HG03175 (cell line): ENCODE measurements around the gene SH3GLB2.
A peak's percentile ranks its signal among the peaks of the same experiment; 100 is the strongest.

ENCODE experiments used
- ATAC-seq: cut with Tn5 transposase; IDR thresholded peaks from one replicate; pipeline ENCODE4 v1.9.1; 2021; ENCODE audit warnings: mild to moderate bottlenecking, moderate library complexity; ENCODE audit not compliant: unreplicated experiment

SH3GLB2 gene

DNA sequence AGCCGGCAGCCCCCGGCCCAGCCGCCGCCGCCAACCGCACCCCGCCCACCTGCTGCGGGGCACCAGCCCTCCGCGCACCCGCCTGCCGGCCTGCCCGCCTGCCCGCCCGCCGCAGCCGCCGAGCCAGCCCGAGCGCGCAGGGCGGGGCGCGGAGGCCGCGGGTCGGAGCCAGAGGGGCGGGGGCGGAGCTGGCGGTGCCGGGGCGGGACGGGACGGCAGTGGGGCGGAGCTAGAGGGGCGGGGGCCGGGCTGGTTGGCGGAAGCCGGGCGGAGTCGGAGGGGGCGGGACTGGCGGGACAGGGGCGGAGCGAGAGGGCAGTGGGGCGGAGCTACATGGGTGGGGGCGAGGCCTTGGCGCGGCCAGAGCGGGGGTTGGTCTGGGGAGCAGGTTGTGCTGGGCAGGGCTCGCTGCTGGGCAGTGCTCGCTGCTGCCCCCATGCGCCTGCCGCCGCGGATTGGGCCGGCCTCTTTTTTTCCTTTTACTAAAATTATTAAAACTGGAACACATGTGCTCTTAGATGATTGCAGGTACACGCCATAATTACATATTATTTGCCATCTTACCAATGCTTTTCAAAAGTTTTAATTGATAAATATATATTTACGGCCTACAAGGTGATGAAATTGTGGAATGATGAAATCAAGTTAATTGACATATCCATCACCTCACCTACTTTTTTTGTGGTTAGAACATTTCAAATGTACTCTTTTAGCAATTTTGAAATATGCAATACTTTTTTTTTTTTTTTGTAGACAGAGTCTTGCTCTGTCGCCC, at the start of gene SH3GLB2:
SH3GLB2 (minus strand) TSS at position 140 of the 775 bp plus-strand sequence. CDS start 177 bp downstream, outside the sequence.
- ATAC-seq = peak; percentile 79

DNA sequence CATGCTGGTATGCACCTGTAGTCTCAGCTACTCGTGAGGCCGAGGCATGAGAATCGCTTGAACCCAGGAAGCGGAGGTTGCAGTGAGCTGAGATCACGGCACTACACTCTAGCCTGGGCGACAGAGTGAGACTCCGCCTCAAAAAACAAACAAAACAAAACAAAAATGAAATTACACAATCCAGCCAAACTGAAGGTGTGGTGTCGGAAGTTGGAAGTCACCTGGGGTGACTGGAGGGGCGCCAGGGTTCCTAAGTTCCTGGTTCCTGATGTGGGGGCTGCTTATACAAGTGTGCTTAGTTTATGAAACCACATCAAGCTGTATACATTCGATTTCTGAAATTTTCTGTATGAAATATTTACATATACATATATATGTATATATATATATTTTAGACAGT, 49.1 kb upstream of the SH3GLB2 start:
- ATAC-seq = no peak

DNA sequence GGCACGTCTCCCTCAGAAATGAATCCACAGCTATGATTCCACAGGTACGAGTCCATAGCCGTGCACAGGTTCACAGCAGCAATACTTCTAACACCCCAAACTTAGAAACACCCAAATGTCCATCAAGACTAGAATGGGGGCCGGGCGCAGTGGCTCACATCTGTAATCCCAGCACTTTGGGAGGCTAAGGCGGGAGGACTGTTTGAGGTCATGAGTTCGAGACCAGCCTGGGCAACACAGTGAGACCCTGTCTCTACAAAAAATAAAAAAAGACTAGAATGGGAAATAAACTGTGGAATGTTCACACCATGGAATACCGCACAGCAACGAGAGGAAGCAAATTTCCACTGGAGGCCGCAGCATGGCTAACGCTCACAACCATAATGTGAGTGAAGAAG, 48.5 kb upstream of the SH3GLB2 start:
- no peak for ATAC-seq

DNA sequence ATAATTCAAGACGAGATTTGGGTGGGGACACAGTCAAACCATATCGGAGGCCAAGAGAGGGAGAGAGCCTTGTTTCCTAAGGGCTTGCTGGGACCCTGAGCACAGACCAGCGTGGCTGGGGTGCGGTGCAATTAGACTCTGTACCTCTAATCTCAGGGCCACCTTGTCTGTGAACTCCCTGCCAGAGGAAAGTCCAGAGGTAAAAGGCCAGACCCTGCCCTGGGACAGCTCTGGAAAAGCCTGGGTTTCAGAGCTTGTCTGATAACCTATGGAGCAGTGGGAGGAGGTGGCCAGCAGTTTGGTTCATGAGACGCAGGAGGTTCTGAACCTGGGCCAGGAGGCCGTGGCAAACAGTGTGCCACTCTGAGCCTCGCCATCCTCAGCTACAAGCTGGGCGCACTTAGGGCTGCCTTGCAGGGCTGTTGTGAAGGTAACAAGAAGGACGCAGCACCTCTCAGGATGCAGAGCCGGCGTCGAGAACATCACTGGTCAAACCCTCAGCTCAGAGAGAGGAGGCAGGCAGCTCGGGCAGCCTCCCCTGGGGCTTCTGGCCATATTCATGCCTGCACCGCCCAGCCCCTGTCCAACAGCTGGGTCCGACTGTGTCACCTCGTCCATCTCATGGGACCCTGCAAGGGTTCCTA, 48.0 kb upstream of the SH3GLB2 start:
- no peak for ATAC-seq

DNA sequence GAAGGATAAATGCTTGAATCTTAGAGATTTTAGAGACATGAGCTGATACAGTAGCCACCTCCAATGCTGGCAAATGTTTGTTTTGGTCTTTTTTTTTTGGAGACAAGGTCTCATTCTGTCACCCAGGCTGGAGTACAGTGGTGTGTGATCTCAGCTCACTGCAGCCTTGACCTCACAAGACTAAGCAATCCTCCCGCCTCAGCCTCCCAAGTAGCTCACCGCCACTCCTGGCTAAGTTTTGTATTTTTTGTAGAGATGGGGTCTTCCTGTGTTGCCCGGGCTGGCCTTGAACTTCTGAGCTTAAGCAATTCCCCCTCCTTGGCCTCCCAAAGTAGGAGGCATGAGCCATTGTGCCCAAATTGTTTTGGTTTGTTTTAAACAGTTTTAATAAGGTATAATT, 46.0 kb upstream of the SH3GLB2 start:
- ATAC-seq = no peak

DNA sequence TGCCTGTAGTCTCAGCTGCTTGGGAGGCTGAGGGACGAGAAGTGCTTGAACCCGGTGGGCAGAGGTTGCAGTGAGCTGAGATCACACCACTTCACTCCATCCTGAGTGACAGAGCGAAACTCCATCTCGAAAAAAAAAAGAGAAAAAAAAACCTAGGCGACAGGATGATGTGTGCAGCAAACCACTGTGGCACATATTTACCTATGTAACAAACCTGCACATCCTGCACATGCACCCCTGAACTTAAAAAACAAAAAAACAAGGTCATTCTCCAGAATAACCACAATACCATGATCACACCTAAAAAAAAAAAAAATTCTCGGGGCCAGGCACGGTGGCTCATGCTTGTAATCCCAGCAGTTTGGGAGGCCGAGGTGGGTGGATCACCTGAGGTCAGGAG, 45.3 kb upstream of the SH3GLB2 start:
- ATAC-seq = no peak

DNA sequence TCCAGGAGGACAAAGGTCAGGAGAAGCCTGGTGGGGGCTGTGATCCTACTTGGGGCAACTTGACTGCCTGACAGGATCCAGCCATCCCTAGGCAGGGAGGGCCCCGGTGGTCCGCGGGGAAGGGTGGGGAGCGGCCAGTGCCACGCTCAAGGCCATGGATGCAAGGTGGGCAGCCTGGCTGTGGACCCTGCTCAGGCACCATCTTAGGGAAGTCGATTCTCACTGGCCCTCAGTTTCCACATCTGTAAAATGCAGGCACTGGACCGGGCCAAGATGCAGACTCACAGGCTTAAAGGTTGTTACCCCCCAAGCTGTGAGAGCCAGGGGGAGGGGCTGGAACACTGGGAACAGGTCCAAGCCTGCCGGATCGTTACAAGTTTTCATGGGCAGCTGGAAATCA, 44.0 kb upstream of the SH3GLB2 start:
- ATAC-seq = no peak

DNA sequence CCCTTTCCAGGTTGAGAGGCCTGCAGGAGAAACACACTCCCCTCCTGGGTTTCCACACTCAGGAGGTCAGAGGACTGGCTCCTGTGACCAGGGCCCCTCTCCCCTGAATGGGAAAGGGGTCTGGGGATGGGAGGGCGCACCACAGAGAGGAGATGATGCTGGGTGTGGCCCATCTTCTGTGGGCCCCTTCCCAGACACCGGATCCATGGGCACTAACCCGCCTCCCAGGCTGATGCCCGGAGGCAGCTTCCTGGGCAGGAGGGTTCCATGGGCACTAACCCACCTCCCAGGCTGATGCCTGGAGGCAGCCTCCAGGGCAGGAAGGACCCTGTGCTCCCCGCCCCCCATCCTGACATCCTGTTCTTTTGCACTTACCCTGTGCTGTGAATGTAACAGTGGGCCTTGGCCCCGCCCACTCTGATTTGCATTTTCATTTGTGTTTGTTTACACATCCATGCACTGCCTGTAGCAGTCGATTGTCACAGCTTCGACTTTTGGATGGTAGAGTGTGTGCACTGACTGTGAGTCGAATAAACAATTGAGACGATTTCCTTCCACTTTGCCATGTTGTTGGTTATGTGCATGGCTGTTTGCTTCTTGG, 43.5 kb upstream of the SH3GLB2 start:
- no peak for ATAC-seq

DNA sequence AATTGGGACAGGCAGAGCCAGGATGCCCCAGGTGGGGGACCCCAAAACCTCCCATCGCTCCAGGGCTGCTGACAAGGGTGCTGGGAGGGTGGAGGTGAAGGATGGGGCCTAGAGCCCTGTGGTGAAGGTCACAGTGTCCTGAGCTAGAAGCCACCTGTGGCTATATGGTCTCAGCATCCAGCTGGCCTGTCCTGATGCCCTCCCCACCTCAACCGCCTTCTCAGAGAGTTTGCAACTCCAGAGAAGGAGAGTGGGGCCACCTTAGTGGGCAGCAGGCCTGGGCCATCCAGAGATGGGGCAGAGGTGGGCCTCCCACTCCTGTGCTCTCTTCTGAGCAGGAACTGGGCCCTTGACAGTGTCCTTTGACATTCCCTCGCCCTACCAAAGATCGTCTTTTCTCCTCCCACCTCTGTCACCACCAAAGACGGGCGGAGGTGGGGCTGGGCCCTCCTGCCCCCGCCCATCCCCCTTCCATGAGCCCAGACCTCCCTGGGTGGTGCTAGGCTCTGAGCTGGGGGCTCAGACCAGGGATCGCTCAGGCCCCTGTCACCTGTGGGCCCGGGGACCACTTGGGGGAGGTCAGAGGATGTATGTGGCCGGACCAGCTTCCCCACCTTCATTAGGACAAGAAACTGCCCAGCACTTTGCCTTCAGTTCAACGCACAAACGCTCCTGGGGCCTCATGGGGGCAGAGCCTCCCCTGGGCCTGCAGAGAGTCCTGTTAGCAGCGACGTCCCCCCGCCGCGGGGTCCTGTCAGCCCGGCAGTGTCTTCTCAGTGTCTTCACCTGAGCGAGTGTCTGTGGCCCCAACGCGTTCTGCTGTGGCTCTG, 42.8 kb upstream of the SH3GLB2 start:
- no peak for ATAC-seq

DNA sequence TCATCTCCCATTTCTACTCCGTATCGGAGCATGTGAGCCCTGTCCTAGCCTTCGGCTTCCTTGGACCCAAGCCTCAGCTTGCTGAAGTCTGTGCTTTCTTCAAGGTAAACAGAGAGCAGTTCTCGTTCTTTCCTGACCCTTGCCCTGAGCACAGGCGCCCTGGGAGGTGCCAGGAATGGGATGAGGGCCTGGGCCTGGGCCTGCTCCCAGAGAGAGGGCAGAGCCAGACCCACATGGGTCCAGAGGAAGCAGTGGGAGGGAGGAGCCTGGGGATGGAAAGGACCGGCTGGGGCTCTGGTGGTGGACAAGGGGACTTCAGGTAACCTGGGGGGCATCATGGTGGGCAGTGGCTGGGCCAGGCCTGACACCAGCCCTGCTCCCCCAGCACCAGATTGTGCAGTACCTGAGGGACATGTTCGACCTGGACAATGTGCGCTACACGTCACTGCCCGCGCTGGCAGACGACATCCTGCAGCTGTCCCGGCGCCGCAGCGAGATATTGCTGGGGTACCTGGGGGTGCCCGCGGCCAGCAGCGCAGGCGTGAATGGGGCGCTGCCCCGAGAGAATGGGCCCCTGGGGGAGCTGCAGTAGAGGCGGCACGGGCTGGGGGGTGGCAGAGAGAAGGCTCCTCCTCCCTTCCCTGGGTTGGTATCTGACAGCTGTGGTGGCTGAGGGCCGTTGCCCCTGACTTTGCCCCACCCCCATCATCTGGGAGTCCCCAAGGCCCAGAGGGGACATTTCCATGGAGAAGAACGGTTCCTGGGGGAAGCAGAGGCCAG, 41.9 kb upstream of the SH3GLB2 start:
- ATAC-seq = no peak

DNA sequence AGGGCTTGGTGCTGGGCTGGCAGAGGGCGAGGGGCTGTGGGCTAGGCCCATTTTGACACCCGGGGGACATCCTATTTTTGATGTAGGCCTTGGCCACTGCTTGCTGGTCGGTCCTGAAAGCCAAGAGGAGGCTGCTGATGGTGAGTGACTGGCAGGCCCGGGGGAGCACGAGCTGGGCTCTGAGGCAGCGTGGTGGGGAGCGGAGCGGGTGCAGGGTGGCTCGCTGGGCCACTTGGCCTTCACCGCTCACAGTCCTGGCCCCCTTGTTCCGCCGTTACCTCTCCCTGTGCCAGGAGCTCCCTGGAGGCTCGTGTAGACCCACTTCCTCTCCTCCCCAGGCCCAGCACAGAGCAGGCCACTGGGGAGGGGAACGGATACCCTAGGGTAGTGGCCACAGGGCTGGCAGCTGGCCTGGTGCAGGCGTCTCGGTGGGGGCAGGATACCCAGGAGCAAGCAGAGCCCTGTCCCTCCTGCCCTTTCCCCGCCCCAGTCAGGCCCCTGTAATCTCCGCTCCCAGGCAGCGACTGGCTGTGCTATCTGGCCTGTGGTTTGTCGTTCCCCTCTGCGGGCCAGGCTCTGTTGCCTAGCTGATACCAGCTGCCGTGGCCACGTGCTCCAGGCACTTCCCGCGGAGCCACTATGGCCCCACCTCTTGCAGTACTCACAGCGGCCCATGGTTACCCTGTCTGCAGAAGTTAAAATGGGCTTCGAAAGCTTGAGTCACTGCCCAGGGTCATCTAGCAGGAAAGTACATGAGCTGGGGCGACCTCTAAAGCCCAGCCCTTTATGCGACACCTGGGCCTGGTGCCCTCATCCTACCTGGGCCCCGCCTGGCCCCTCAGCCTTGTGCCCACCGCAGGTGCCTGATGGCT, 41.1 kb upstream of the SH3GLB2 start:
- ATAC-seq = peak; percentile 76

DNA sequence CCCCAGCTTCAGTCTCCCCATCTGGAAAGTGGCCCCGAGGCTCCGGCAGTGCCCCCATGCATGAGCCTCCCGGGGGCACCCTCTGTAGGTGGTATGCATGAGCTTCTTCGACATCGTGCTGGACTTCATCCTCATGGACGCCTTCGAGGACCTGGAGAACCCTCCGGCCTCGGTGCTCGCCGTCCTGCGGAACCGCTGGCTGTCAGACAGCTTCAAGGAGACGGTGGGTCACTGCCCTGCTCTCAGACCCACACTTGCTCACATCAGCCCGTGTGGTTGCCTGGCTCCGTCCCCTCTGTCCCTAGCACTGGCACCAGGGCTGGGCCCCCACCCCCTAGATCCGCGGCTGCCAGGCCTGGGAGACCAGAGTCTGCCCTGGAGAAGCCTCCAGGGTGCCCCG, 40.0 kb upstream of the SH3GLB2 start:
- no peak for ATAC-seq

DNA sequence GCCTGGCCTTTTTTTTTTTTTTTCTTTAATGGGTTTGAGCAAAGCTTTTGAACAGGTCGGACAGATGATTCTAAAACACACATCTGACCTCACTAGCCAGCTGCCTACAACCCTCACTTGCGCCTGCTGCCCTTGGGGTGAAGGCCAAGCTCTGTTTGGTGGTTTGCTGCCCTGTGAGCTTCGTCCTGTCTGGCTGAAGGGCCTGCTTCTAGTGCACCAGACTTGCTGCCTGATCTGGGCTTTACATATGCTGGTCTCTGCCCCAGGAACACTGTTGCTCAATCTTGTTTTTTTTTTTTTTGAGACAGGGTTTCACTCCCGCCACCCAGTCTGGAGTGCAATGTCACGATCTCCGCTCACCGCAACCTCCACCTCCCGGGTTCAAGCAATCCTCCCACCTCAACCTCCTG, 36.4 kb upstream of the SH3GLB2 start:
- ATAC-seq = no peak

DNA sequence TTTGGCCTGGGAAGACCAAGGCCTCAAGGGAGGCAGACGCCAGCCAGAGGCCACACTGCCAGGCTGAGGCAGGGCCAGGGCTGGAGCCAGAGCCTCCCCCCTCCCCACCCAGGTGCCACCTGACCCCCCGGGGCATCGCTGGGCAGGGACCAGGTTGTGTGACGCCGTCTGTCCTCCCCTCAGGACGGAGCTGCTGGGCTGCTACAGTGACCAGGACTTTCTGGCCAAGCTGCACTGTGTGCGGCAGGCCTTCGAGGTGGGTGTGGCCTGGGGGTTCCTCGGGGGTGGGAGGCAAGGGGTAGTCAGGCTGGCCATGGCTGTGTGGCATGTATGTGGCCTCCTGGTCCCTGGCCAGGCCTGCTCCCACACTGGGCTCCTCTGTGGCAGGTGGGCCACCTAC, 34.9 kb upstream of the SH3GLB2 start:
- no peak for ATAC-seq

DNA sequence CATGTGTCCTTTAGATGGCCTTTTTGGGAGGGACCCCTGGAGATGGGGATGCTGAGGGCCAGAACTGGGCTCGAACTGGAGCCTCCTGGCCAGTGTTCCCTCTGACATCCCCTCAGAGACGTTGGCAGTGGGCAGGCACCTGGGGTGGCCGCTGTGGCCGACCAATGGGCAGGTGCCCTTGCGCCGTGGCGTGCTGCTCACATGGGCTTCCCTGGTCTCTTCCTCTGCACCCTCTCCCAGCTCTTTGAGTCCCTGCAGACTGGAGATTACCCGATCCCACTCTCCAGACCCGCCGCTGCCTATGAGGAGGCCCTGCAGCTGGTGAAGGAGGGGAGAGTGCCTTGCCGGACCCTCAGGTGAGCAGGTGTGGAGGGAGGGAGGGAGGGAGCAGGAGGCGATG, 32.9 kb upstream of the SH3GLB2 start:
- no peak for ATAC-seq

DNA sequence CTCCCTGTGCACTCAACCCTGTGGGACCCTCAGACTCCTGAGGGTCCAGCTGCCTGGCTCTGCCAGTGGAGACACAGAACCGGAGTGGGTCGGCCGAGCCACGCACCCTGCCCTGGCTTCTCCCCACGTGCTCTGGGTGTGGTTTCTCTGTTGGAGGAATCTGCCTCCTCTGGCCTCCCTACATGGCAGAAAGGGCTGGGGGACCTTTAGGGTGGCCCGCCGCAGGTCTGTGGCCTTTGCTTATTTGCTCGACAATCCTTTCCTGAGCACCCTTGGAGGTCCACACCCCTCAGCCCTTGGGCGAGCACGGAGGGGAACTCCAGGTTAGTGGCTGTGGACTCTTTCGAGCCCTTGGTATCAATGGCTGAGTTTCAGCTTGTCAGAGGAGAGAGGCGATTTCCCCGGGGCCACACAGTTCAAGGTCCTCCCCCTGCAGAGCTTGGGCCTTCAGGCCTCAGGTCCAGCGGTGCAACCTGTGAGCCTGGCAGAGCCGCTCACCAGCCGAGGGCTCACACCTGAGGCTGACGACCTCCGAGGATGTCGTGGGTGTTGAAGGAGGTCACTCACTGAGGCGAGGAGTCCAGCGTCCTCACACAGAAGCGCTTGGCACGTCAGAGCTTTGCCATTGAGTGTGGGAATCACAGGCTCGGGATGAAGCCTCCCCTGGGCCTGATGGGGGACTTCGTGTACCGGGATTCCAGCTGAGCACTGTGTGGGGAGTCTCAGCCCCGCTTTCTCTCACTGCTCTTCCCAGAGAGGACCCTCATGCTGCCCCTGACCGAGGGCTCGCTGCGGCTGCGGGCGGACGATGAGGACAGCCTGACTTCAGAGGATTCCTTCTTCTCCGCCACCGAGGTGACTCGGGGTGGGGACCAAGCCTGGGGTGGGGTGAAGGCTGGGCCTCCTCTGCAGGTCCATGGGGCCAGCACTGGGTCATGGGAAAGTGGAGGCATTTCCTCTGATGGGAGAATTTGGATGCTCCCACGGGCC, 32.0 kb upstream of the SH3GLB2 start:
- no peak for ATAC-seq

DNA sequence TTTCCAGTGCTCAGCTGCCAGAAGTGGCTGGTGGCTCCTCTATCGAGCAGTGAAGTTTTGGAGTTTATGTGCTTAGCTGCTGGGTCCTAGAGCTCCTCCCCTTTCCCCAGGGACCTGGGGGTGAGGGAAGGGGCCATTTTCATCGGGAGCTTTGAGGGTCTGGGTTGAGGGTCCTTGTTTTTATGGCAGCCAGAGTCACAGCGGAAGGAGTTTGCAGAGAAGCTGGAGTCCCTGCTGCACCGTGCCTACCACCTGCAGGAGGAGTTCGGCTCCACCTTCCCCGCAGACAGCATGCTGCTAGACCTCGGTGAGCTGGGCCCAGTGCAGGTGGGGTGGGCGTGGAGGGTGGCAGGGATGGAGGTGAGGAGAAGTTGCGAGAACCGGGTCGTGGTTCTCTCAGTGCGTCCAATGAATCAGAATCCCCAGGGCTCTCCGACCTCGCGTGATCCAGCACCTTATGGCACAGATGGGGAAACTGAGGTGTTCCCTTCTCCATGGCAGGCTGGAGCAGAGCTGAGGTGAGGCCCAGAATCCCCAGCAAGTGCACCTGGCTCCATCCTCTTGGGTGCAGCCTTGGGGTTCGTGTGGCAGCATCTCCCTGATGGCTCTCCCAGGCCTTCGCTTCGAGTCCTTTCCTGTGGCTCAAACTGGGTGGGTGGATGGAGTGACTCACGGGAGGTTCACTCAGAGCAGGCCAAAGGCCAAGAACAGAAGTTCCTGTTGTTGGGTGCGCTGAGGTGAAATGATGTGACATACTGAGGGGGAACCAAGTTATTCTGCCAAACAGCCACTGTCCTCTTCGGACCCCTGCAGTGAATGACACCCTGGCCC, 31.0 kb upstream of the SH3GLB2 start:
- ATAC-seq = no peak
